Measurements from ENCODE around the gene DSCAM.

DNA sequence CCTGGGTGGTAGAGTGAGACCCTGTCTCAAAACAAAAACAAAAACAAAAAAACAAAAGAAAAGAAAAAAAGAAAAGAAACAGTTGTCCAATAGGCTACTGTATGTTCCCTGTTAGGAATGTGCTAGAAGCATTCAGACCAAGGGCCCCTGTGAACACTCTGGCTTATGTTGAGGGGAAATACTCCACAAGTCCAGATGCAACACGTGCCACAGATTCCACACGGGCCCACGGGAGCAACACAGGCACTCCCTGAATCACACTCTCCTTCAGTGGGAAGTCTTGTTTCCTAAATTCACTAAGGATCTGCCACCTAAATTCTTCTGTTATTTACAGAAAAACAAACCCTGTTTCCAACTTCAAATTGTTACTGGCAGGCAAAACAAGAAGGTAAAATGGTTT, 688.6 kb downstream of the DSCAM start:
- TF ChIP-seq, protein P1, sequence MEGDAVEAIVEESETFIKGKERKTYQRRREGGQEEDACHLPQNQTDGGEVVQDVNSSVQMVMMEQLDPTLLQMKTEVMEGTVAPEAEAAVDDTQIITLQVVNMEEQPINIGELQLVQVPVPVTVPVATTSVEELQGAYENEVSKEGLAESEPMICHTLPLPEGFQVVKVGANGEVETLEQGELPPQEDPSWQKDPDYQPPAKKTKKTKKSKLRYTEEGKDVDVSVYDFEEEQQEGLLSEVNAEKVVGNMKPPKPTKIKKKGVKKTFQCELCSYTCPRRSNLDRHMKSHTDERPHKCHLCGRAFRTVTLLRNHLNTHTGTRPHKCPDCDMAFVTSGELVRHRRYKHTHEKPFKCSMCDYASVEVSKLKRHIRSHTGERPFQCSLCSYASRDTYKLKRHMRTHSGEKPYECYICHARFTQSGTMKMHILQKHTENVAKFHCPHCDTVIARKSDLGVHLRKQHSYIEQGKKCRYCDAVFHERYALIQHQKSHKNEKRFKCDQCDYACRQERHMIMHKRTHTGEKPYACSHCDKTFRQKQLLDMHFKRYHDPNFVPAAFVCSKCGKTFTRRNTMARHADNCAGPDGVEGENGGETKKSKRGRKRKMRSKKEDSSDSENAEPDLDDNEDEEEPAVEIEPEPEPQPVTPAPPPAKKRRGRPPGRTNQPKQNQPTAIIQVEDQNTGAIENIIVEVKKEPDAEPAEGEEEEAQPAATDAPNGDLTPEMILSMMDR (IDR thresholded peaks at IDR 0.05) = no peak
- no peak for TF ChIP-seq POLR2AphosphoS5 (IDR thresholded peaks at IDR 0.05)
- no peak for TF ChIP-seq EP300 (IDR thresholded peaks at IDR 0.05)
- TF ChIP-seq POLR2A (IDR thresholded peaks at IDR 0.05) = no peak
